NCI-H2227 (cell line): Measurements from ENCODE around the gene SEMA6B.

Source experiments
- DNase-seq: peaks from one replicate; lab custom pipeline; 2025; ENCODE audit not compliant: unreplicated experiment; lab: John Stamatoyannopoulos, UW

SEMA6B gene

GRCh38 chr19:4588291-4588761, 28.8 kb upstream of the SEMA6B start:
- DNase-seq = no peak

- DNase-seq = no peak
These were observed 28.0 kb upstream of the SEMA6B start for GRCh38 chr19:4587527-4587926.

GRCh38 chr19:4586691-4587090, 27.2 kb upstream of the SEMA6B start:
- DNase-seq = no peak

- no peak for DNase-seq
These were observed 26.8 kb upstream of the SEMA6B start for GRCh38 chr19:4586245-4586644.

- DNase-seq = no peak
These were observed 26.1 kb upstream of the SEMA6B start for GRCh38 chr19:4585556-4585955.

- DNase-seq = peak; percentile 36
These were observed 25.4 kb upstream of the SEMA6B start for GRCh38 chr19:4584670-4585460.

- peak; percentile 35 for DNase-seq
These were observed 24.6 kb upstream of the SEMA6B start for GRCh38 chr19:4583961-4584669.

GRCh38 chr19:4582980-4583842, 23.7 kb upstream of the SEMA6B start:
- no peak for DNase-seq

GRCh38 chr19:4581666-4582553, 22.4 kb upstream of the SEMA6B start:
- peak; percentile 79 for DNase-seq

- DNase-seq = peak; percentile 41
These were observed 21.6 kb upstream of the SEMA6B start for GRCh38 chr19:4580961-4581665.

- peak; percentile 11 for DNase-seq
These were observed 20.8 kb upstream of the SEMA6B start for GRCh38 chr19:4580021-4580901.

GRCh38 chr19:4579389-4579788, 19.9 kb upstream of the SEMA6B start:
- no peak for DNase-seq

- DNase-seq = no peak
These were observed 19.2 kb upstream of the SEMA6B start for GRCh38 chr19:4578552-4579248.

- DNase-seq = no peak
These were observed 17.7 kb upstream of the SEMA6B start for GRCh38 chr19:4577020-4577782.

GRCh38 chr19:4576016-4576933, 16.8 kb upstream of the SEMA6B start:
- DNase-seq = peak; percentile 45

GRCh38 chr19:4575267-4576015, 16.0 kb upstream of the SEMA6B start:
- DNase-seq = no peak
